ENCODE data around the gene NME1. TPM values are rescaled to one million over a fixed set of nuclear protein-coding genes. Genes with fewer than 3 reads are reported as not detected.
"Not testable (repeated sequence)": the region's sequence is repeated elsewhere in the genome, so short reads cannot be mapped to it uniquely, and the experiment has no call there.

Gene NME1
- total and polyA plus RNA-seq, 9 of the 15 experiments (the other 6 are each of a cell fraction or from before 2014, with no cell fraction given), result 449 to 1,588 (median 604) TPM

DNA sequence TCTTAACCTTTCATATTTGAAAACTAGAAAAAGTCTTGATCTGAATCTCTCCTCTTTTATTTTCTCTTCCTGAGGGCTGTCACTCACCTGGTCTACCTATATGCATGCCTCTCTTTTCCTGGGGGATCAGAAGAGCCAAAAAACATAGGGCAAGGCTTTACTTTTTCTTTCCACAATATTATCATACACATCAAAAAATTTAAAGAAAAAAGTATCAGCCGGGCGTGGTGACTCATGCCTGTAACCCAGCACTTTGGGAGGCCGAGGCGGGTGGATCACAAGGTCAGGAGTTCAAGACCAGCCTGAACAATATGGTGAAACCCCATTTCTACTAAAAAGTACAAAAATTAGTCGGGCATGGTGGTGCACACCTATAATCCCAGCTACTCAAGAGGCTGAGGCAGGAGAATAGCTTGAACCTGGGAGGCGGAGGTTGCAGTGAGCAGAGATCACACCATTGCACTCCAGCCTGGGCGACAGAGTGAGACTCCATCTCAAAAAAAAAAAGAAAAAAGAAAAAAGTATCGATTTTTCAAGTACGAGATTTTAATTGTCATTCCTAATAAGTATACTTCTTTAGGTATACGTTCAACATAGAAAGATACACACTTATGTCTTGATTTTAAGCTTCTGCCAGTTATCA lies 30.8 kb upstream of the NME1 start (continued):
- TF ChIP-seq JUN (IDR thresholded peaks at IDR 0.05; ENCODE audit: borderline replicate concordance, low read depth, low read length) (0 out of 2 replicates have a peak, but pooled peaks have one; percentile 21), BCOR (IDR thresholded peaks at IDR 0.05) (peak; percentile 84), ZFX (CRISPR knock-in tag; IDR thresholded peaks at IDR 0.05) (peak; percentile 46; the same call in 1 of the 2 replicates), ATF3 (IDR thresholded peaks at IDR 0.05) (peak; percentile 90), ATF3 (CRISPR knock-in tag; conservative IDR thresholded peaks at IDR 0.05) (0 out of 2 replicates have a peak, but pooled peaks have one; percentile 35), CC2D1A (IDR thresholded peaks at IDR 0.05) (0 out of 2 replicates have a peak, but pooled peaks have one; percentile 26), ZNF644 (tag; IDR thresholded peaks at IDR 0.05; ENCODE audit: low read depth) (0 out of 2 replicates have a peak, but pooled peaks have one; percentile 40)
- TF ChIP-seq JUN (CRISPR knock-in tag; IDR thresholded peaks at IDR 0.05; ENCODE audit: borderline replicate concordance), result not testable (repeated sequence)
- TF ChIP-seq, protein P1, sequence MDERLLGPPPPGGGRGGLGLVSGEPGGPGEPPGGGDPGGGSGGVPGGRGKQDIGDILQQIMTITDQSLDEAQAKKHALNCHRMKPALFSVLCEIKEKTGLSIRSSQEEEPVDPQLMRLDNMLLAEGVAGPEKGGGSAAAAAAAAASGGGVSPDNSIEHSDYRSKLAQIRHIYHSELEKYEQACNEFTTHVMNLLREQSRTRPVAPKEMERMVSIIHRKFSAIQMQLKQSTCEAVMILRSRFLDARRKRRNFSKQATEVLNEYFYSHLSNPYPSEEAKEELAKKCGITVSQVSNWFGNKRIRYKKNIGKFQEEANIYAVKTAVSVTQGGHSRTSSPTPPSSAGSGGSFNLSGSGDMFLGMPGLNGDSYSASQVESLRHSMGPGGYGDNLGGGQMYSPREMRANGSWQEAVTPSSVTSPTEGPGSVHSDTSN (CRISPR knock-in tag; IDR thresholded peaks at IDR 0.05; ENCODE audit: low read depth), result not testable (repeated sequence)
- TF ChIP-seq, protein P1 (tag; conservative IDR thresholded peaks at IDR 0.05; ENCODE audit: low read depth), result 0 out of 2 replicates have a peak, but pooled peaks have one; percentile 3

All from K562 (cell line).